DMS153 (cell line): Measurements from ENCODE around the gene ATRAID.
A peak's percentile ranks its signal among the peaks of the same experiment; 100 is the strongest.

Source experiments
- DNase-seq: peaks from one replicate; lab custom pipeline; 2025; lab: John Stamatoyannopoulos, UW

Gene ATRAID

DNA sequence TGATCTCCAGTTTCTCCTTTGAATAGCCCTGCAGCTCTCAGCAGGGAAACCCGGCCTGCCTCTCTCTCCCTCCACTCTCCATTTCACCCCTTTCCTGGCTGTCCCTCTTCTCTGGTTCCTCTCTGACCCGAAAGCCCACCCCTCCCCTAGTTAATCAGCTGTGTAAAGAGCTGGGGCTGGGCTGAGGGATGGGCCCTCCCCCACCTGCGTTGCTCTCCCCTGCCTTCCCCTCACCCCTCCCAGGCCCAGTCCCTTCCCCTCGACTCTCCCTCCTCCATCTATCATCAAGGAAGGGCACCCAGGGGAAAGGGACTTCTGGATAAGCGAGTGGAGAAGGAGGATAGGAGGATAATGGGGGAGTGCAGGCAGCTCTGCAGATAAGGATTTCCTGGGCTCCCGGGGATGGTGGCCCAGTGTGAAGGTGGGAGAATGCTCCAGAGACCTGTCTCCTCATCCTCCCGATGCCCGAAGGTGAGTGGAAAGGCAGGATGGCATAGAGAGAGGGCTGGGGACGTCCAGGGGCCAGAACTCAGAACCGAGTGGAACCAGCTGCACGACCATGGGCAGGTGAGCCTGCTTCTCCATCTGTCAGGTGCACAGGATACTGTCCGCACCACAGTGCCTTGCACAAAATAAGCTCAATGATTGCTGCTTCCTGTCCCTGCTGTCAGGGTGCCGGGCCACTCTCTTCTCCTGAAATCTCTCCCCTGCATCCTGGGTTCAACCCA is 39.0 kb downstream of the ATRAID start:
- DNase-seq: no peak

DNA sequence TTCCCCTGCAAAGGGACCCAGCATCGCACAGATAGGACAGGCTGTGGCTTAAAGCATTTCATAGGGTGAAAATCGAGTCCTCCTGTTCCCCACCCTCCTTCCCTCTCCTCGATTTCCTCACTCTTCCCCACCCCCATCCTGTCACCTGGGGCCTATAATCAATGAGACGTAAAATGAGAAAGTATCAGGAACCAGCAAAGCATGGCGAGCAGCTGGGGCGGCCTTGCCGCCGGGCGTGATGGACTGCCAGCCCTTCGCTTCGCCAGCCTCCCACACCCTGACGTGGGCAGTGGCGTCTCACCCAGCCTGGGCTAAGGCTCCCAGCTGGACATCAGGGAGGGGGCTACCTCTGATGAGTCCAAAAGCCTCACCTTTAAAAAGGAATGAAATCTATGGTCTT is 39.9 kb downstream of the ATRAID start:
- DNase-seq: no peak

DNA sequence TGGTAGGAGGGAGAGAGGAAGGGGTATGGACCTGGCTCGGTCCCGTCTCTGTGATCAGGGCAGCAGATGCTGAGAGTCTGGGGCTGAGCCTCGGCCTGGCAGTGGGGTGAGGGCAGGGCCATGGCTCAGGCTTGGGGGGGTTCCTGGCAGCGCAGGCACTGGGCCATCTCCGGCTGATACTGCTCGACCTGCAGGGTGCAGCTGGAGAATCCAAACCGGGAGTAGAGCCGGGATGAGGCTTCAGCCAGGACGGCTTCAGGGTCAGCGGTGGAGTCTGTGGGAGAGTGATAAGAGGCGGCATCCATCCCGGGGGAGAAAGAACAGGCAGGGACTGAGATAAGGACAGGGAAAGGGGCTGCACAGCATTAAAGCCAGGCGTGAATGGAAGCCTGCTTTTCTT is 43.3 kb downstream of the ATRAID start:
- DNase-seq: no peak

- DNase-seq: no peak
Measured at GRCh38 chr2:27255660-27256059, 43.8 kb downstream of the ATRAID start.

GRCh38 chr2:27256855-27257454 is 45.1 kb downstream of the ATRAID start:
- DNase-seq: no peak

- DNase-seq: no peak
Measured at GRCh38 chr2:27258051-27258450, 46.2 kb downstream of the ATRAID start.

DNA sequence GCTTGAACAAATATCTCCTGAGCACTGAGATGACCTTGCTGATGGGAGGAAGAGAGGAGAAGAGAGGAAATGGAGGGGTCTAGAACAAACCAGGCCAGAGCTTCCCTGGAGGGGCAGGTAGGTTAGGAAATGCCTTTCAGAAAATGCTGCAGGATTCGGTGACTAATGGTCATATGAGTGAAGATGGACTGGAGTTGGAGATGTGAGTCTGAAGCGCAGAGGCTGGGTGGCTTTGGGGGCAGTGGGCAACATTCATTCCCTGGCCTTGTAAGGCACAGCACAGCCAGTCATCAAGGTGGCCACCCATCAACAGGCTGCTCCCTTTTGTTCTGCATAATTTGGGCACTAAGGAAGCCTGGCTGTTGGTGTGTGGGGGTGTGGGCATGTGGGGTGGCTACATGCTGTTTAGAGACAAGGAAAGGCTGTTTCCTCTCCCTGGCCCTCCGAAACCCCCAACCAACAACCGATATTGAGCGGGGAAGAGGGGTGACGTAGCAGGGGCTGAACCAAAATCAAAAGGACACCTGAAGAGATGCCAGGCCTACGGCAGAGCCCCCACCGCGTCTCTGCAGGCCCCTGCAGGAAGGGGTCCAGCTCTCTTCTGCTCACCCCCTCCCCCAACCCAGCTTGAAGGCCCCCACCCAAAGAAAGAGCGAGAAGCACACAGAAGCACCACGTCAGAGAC is 49.5 kb downstream of the ATRAID start:
- DNase-seq: no peak

GRCh38 chr2:27261926-27262298 is 50.1 kb downstream of the ATRAID start:
- DNase-seq: no peak

- DNase-seq: no peak
Measured at GRCh38 chr2:27262379-27263286, 50.8 kb downstream of the ATRAID start, which contains the start of gene SLC30A3. SLC30A3 (minus strand) TSS chr2:27263047; CDS start chr2:27262906, 141 bp downstream.

DNA sequence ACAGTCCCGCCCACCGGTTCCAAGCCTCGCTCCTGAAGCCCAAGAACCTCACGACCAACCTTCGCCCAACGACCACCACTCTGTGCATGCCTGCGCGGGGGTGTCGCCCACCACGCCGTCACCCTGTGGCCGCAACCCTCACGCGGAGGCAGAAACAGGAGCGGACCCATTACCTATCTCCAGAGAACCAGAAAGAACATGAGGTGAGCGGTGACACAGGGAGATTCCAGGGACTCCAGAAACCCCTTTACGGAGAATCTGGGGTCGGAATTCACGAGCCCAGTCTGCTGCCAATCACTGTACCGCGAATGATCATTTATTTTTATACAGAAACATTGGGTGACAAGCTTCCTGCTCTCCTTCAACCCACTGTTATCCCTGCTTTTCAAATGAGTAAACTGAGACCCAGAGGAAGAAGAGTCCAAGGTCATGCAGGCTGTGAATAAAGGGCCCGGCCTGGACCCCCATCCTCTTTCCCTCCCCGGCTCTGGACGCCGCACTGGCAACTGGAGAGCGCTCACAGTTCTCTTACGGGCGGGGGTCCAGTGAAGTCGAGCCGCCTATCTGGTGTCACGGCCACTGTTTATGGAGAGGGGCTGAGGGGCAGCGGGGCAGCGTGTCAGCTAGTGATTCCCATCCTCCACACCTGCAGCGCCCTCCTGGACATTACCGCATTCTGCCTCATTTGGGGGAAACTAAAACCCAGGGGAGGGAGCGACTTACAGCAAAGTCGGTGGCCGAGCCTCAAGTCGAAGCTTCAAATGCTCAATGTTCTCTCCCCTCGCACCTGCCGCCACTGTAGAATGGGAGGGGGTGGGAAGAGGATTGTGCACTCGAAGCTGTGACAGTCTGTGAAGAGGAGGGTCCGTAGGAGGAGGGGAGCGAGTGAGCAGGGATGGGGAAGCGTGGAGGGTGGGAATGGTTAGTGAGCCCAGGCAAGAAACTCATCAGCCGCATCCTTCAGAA is 51.7 kb downstream of the ATRAID start:
- DNase-seq: no peak

- DNase-seq: no peak
Measured at GRCh38 chr2:27264253-27264752, 52.5 kb downstream of the ATRAID start.

DNA sequence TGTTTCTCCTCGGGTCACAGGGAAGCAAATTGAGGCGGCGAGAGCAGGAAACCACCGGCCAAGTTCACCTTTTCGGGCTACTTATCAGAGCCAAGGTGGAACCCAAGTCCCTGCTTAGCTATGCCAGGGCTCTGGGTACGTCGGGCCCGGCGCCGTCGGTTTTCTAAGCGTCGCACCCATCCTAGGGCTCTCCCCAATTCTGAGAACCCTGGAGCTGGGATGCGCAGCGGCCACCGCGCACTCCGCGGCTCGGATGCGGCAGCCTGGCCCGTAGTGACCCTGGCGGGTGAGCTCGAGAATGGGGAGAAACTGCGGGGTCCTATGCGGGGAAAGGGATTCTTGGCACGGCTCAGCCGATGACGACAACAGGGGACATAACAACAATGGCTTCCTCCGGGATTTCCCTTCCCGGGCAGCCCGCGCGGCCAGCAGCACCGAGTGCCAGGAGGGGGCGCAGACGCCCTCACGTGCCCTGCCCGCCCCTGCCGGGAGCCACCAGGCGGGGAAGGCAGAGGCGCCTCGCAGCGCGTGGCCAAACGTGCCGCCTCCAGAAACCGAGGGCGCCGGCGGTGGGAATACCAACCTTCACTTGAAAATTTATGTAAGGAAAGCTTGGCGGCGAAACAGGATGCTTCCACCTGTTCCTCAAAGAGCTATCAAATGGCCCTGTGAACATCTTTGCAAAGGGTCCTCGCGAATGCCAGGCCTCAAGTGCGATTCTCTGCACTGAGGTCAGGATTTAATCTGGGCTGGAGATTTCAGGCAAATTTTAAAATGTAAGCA is 53.1 kb downstream of the ATRAID start:
- peak; percentile 55 for DNase-seq

- DNase-seq: no peak
Measured at GRCh38 chr2:27265536-27265870, 53.7 kb downstream of the ATRAID start.
